WTC11 (cell line): ENCODE results near the gene MORF4L2.

Source experiments
- FOXJ3 ChIP-seq: sonication (generic); formaldehyde crosslinking; IDR thresholded peaks from 2 replicates; pipeline ENCODE4 v1.9.0; 2021; ENCODE audit warnings: missing genetic modification reagents, mild to moderate bottlenecking, borderline replicate concordance
- FOXK1 ChIP-seq: sonication (generic); formaldehyde crosslinking; IDR thresholded peaks from 2 replicates; pipeline ENCODE4 v1.8.0; 2022; ENCODE audit warnings: mild to moderate bottlenecking, moderate library complexity, missing genetic modification reagents
- TEAD1 ChIP-seq: sonication (generic); formaldehyde crosslinking; IDR thresholded peaks from 2 replicates; pipeline ENCODE4 v1.8.0; 2022; ENCODE audit warnings: mild to moderate bottlenecking, missing genetic modification reagents
- TF ChIP-seq, protein P1 (sequence below): fragments of 200-600 bp; IDR thresholded peaks from 2 replicates; pipeline ENCODE4 v1.8.0; 2022; ENCODE audit warnings: antibody characterized with exemption

DNA sequence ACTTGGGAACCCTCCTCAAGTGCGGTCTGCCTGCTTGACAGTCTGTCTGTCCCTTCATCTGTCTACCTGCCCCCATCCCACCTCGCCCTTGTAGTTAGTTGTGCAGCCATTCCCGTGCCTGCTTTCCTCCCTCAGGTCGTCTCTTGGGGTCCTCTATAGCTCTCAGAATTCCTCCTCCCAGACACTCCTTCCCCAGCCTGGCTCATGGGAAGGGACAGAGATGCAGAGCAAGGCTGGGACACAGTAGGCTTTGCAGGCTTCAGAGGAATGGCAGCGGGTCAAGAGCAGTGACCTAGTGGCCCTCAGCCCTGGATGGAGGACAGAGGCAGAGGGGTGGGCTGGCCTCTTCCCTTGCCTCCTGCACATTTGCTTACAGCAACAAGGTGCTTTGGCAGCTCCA is 42.5 kb upstream of the MORF4L2 start:
- TF ChIP-seq FOXK1 (CRISPR knock-in tag) (no peak), FOXJ3 (CRISPR knock-in tag) (no peak), TEAD1 (no peak)
- TF ChIP-seq, protein P1, sequence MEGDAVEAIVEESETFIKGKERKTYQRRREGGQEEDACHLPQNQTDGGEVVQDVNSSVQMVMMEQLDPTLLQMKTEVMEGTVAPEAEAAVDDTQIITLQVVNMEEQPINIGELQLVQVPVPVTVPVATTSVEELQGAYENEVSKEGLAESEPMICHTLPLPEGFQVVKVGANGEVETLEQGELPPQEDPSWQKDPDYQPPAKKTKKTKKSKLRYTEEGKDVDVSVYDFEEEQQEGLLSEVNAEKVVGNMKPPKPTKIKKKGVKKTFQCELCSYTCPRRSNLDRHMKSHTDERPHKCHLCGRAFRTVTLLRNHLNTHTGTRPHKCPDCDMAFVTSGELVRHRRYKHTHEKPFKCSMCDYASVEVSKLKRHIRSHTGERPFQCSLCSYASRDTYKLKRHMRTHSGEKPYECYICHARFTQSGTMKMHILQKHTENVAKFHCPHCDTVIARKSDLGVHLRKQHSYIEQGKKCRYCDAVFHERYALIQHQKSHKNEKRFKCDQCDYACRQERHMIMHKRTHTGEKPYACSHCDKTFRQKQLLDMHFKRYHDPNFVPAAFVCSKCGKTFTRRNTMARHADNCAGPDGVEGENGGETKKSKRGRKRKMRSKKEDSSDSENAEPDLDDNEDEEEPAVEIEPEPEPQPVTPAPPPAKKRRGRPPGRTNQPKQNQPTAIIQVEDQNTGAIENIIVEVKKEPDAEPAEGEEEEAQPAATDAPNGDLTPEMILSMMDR = no peak
